Peyer's patch (tissue), 4 donors: ENCODE measurements around the gene SLCO3A1.

ENCODE experiments used
- CTCF ChIP-seq, 6 experiments: fragments of 450-650 bp in 4 of 6; fragments of 200-600 bp in 2 of 6; sonication (generic) in 1 of 6; IDR thresholded peaks; one replicate each; pipeline ENCODE4 v1.5.1; 2017 to 2019; ENCODE audit warnings: antibody characterized with exemption in 6 of 6, mild to moderate bottlenecking in 3 of 6, moderate library complexity in 1 of 6
- POLR2A ChIP-seq, 2 donors: fragments of 450-650 bp; IDR thresholded peaks; one replicate each; pipeline ENCODE4 v1.5.1; 2017; ENCODE audit warnings: antibody characterized with exemption in 2 of 2, mild to moderate bottlenecking in 2 of 2, moderate library complexity in 2 of 2

GRCh38 chr15:91913560-91913959 is 60.1 kb downstream of the SLCO3A1 start:
- TF ChIP-seq CTCF (IDR thresholded peaks at IDR 0.05) (no peak), POLR2A (IDR thresholded peaks at IDR 0.05) (no peak)
